Keratinocyte (primary cell): ENCODE data around the gene POTEM. TPM values are rescaled to one million over a fixed set of nuclear protein-coding genes. Genes with fewer than 3 reads are reported as not detected.
"Not testable (repeated sequence)": the region's sequence is repeated elsewhere in the genome, so short reads cannot be mapped to it uniquely, and the experiment has no call there.

ENCODE experiments used
- DNase-seq: peaks from one replicate; pipeline ENCODE4 v3.0.0-alpha.2; 2011; ENCODE audit warnings: low read depth, missing footprints, low spot score
- FAIRE-seq: peaks from 2 replicates; lab custom pipeline; 2011; peaks lifted over from hg19 to GRCh38; lab: Jason Lieb, UNC
- H2AFZ ChIP-seq: 2 replicates; pipeline ENCODE4 v1.6.0; 2012; ENCODE audit warnings: low read length, control low read depth, inconsistent platforms; ENCODE audit not compliant: control insufficient read depth
- H3K27ac ChIP-seq: 2 replicates; pipeline ENCODE4 v1.5.1; 2011; ENCODE audit warnings: low read length; ENCODE audit not compliant: control insufficient read depth, insufficient read depth
- H3K27me3 ChIP-seq: 3 replicates; pipeline ENCODE4 v1.6.0; 2011; ENCODE audit warnings: low read length; ENCODE audit not compliant: control insufficient read depth, insufficient read depth; ENCODE audit errors: extremely low read depth
- H3K36me3 ChIP-seq, 2 experiments: 2 replicates in 1 of 2; 3 replicates in 1 of 2; pipeline ENCODE4 v1.5.1; 2011; ENCODE audit warnings: low read length in 2 of 2, mild to moderate bottlenecking in 1 of 2; ENCODE audit not compliant: control insufficient read depth in 2 of 2, insufficient read depth in 2 of 2; ENCODE audit errors: extremely low read depth in 1 of 2
- H3K4me1 ChIP-seq: 3 replicates; pipeline ENCODE4 v1.5.1; 2011; ENCODE audit warnings: low read length; ENCODE audit not compliant: control insufficient read depth, insufficient read depth; ENCODE audit errors: extremely low read depth
- H3K4me2 ChIP-seq: 3 replicates; pipeline ENCODE4 v1.6.0; 2011; ENCODE audit warnings: low read depth, low read length; ENCODE audit not compliant: control insufficient read depth, insufficient read depth; ENCODE audit errors: extremely low read depth
- H3K4me3 ChIP-seq, 3 experiments: fragments of 200-600 bp in 1 of 3; sonication (generic) in 1 of 3; 2 replicates in 2 of 3; 3 replicates in 1 of 3; pipeline ENCODE4 v1.5.1; 2011 to 2016; ENCODE audit warnings: low read length in 3 of 3, mild to moderate bottlenecking in 3 of 3, control low read depth in 2 of 3, inconsistent platforms in 1 of 3, low read depth in 1 of 3, mixed read lengths in 1 of 3, mixed run types in 1 of 3, moderate library complexity in 1 of 3; ENCODE audit not compliant: control insufficient read depth in 2 of 3, insufficient read depth in 2 of 3; ENCODE audit errors: extremely low read depth in 1 of 3
- H3K79me2 ChIP-seq: 2 replicates; pipeline ENCODE4 v1.6.0; 2012; ENCODE audit warnings: low read length; ENCODE audit not compliant: control insufficient read depth, insufficient read depth
- H3K9ac ChIP-seq: 3 replicates; pipeline ENCODE4 v1.6.0; 2011; ENCODE audit warnings: low read length; ENCODE audit not compliant: control insufficient read depth, insufficient read depth; ENCODE audit errors: extremely low read depth
- H3K9me1 ChIP-seq: 3 replicates; pipeline ENCODE4 v1.6.0; 2011; ENCODE audit warnings: low read length; ENCODE audit not compliant: control insufficient read depth, insufficient read depth; ENCODE audit errors: extremely low read depth
- H3K9me3 ChIP-seq: 2 replicates; pipeline ENCODE4 v1.5.1; 2012; ENCODE audit warnings: low read depth, low read length; ENCODE audit not compliant: control insufficient read depth
- H4K20me1 ChIP-seq: 3 replicates; pipeline ENCODE4 v1.6.0; 2011; ENCODE audit warnings: low read length; ENCODE audit not compliant: control insufficient read depth, insufficient read depth; ENCODE audit errors: extremely low read depth
- dilution Hi-C: fragments of 300-500 bp; cut with MboI; formaldehyde crosslinking; loops from one replicate; pipeline ENCODE4 v1.7.0; 2020; ENCODE audit warnings: low sequenced_read_pairs; ENCODE audit not compliant: extremely low pct_ligation_motif_present
- polyA plus RNA-seq, 5 experiments: library from polyadenylated mRNA; depleted of rRNA in 3 of 5; stranded (reverse) in 3 of 5; stranded (forward) in 1 of 5; unstranded in 1 of 5; fragments of >200 nt; gene quantifications; 1 replicate in 1 of 5; 2 replicates in 3 of 5; 3 replicates in 1 of 5; pipeline versions ENCODE4 v1.2.1 to v1.2.3, GENCODE V29; 2011 to 2012; ENCODE audit warnings: missing spikeins in 2 of 5, low read depth in 1 of 5, low replicate concordance in 1 of 5

POTEM gene
- polyA plus RNA-seq, 1 donor (not counting 4 experiments of a cell fraction or from before 2014, with no cell fraction given) = not detected

DNA sequence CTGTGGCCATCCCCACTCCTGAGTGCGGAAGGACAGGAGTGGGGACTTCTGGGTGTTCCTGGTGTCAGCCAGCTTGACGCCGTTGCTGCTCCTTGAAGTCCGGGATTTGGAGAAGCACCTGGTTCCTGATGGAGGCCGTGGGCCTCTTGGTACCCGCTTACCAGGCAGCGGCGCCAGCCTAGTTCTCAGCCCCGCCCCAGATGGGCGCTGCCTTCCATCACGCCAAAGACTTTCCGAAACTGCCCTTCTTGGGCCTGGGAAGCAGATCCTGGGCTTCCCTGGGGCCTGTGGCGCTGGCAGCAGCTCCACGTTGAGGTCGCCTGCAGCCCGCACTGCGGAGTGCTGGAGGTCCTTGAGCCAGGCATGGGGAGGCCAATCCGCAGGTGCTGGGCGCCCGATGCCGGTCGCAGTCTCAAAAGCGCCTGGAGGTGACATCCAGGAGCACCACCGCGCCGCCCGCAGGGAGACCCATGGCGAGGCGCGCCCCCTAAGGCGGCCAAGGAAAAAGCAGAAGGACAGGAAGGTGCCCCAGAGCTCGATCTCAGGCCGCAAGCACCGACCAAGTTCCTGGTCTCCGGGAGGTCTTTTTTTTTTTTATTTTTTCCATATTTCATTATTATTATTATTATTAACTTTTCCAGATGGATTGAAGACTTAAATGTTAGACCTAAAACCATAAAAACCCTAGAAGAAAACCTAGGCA is 59.6 kb downstream of the POTEM start:
- FAIRE-seq, dilution Hi-C loops, DNase-seq: not testable (repeated sequence)

DNA sequence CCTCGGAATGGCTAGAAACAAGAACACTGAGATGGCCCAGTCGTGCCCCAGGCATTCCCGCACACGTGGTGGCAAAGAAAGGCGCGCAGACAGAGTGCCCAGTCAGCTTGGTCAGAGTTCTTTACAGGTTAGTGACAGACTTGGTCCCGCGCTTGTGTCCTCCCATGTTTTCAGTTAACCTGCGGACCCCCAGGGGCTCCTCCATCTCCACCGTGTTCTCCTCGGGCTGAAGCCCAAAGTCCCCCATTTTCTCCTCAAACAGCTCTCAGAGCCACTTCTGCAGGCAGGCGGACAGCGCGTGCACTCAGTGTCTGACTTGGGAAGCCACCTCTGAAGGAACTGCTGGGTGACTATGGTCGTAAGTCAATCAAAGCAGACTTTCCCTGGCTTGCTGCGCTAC is 60.7 kb downstream of the POTEM start:
- H3K4me3 ChIP-seq, dilution Hi-C loops, H3K4me2 ChIP-seq, FAIRE-seq, H3K79me2 ChIP-seq, H4K20me1 ChIP-seq, H3K9ac ChIP-seq, H2AFZ ChIP-seq, H3K27ac ChIP-seq, H3K27me3 ChIP-seq, H3K36me3 ChIP-seq, DNase-seq, H3K9me3 ChIP-seq, H3K4me1 ChIP-seq, H3K9me1 ChIP-seq: not testable (repeated sequence)

More for the DNA sequence above, 59.6 kb downstream of the POTEM start:
- H3K27ac ChIP-seq, H3K36me3 ChIP-seq, H4K20me1 ChIP-seq, H3K4me1 ChIP-seq, H3K9me3 ChIP-seq, H3K9me1 ChIP-seq, H3K9ac ChIP-seq, H3K4me3 ChIP-seq, H3K4me2 ChIP-seq, H3K79me2 ChIP-seq, H3K27me3 ChIP-seq, H2AFZ ChIP-seq: not testable (repeated sequence)

DNA sequence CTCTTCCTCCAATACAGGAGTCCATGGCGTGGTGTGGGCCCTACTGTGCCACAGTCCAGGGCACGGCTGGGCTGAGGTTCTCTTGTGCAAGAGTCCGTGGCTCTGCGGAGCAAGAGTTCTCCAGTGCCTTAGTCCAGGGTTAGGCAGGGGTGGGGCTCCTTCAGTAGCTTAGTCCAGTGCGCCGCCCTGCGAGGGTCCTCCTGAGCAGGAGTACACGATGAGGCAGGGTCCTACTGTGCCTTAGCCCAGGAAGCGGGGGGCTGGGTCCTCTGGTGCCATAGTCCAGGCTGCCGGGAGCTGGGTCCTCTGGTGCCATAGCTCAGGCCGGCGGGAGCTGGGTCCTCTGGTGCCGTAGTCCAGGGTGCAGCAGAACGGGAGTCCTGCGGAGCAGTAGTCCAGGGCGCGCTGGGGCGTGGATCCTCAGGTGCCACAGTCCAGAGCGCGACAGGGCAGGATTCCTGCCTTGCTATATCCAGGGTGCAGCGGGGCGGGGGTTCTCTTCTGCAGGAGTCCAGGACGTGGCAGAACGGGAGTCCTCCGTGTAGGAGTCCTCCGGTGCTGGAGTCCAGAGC is 69.7 kb downstream of the POTEM start:
- H3K27me3 ChIP-seq = not testable (repeated sequence)

DNA sequence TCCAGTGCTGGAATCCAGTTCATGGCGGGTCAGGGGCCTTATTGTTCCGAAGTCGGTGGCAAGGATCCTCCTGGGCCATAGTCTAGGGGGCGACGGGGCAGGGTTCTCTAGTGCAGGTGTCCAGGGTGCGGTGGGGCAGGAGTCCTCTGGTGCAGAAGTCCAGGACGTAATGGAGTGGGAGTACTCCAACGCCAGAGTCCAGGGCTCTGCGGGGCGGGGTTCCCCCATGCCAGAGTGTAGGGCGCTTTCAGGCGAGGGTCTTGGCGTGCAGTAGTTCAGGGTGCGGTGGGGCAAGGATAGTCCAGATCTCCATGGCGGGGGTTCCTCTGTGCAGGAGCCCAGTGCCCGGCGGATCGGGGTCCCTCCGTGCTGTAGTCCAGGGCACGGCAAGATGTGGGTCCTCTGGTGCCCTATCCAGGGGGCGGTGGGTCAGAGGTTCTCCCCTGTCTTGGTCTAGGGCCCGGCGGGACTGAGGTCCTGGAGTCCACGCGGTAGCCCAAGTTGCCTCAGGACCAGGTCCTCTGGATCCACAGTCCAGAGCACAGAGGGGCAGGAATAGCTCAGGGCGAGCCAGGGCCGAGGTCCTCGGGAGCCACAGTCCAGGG is 70.9 kb downstream of the POTEM start:
- H3K4me2 ChIP-seq, H3K9ac ChIP-seq, DNase-seq, H3K27ac ChIP-seq, H3K79me2 ChIP-seq, dilution Hi-C loops, H3K9me3 ChIP-seq, H3K4me1 ChIP-seq, H3K27me3 ChIP-seq, H3K9me1 ChIP-seq, H3K36me3 ChIP-seq, H2AFZ ChIP-seq, H3K4me3 ChIP-seq, H4K20me1 ChIP-seq, FAIRE-seq: not testable (repeated sequence)

More for the DNA sequence above, 69.7 kb downstream of the POTEM start:
- H3K4me3 ChIP-seq, dilution Hi-C loops, H2AFZ ChIP-seq, H3K9me3 ChIP-seq, DNase-seq, H3K9me1 ChIP-seq, H3K36me3 ChIP-seq, FAIRE-seq, H3K79me2 ChIP-seq, H3K4me2 ChIP-seq, H3K9ac ChIP-seq, H4K20me1 ChIP-seq, H3K4me1 ChIP-seq, H3K27ac ChIP-seq: not testable (repeated sequence)

DNA sequence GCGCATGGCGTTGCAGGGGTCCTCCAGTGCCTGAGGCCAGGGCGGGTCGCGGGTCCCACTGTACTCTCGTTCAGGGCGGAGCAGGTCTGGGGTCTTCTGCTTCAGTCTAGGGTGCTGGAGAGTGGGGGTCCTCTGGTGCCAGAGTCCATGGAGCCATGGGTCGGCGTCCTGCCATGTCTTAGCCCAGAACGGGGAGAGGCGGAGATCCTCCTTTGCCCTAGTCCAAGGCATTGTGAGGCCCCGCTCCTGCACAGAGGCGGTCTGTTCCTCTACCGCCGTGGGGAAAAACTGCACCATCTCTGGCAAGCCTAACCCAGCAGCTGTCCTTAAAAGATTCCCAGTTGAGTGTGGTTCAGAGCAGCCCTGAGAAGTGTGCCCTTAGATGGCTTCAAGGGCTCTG is 71.6 kb downstream of the POTEM start:
- H3K36me3 ChIP-seq, FAIRE-seq, H3K9ac ChIP-seq, H3K4me1 ChIP-seq, H3K4me2 ChIP-seq, H4K20me1 ChIP-seq, H3K9me3 ChIP-seq, dilution Hi-C loops, H3K79me2 ChIP-seq, DNase-seq, H2AFZ ChIP-seq, H3K9me1 ChIP-seq, H3K27me3 ChIP-seq, H3K27ac ChIP-seq, H3K4me3 ChIP-seq: not testable (repeated sequence)
